K562 (cell line): ENCODE data around the gene CDKN2AIPNL. TPM values are rescaled to one million over a fixed set of nuclear protein-coding genes. Genes with fewer than 3 reads are reported as not detected.

Experiments
- DACH1 ChIP-seq: fragments of 450-650 bp; IDR thresholded peaks from 2 replicates; pipeline ENCODE4 v1.6.1; 2018; ENCODE audit not compliant: partially characterized antibody
- GATA2 ChIP-seq: sonication (generic); formaldehyde crosslinking; IDR thresholded peaks from 2 replicates; pipeline ENCODE4 v1.4.0; 2020; ENCODE audit warnings: mild to moderate bottlenecking, missing genetic modification reagents
- HMG20A ChIP-seq: fragments of 450-650 bp; formaldehyde crosslinking; conservative IDR thresholded peaks from 2 replicates; pipeline ENCODE4 v1.4.0; 2020; ENCODE audit warnings: mild to moderate bottlenecking, mixed read lengths
- MAZ ChIP-seq, 2 experiments: fragments of 450-650 bp in 1 of 2; sonication (generic) in 1 of 2; formaldehyde crosslinking; IDR thresholded peaks in 1 of 2; conservative IDR thresholded peaks in 1 of 2; 2 replicates each; pipeline versions ENCODE4 v1.4.0 to v1.5.0; 2020; ENCODE audit warnings: mild to moderate bottlenecking in 1 of 2, missing genetic modification reagents in 1 of 2
- MCM3 ChIP-seq: fragments of 450-650 bp; IDR thresholded peaks from 2 replicates; pipeline ENCODE4 v1.6.1; 2016
- NFIC ChIP-seq: fragments of 450-650 bp; IDR thresholded peaks from 2 replicates; pipeline ENCODE4 v1.6.1; 2017; ENCODE audit warnings: mild to moderate bottlenecking, inconsistent platforms
- POLR3A ChIP-seq: IDR thresholded peaks from 2 replicates; pipeline ENCODE4 v1.6.1; 2011; ENCODE audit warnings: borderline replicate concordance, mild to moderate bottlenecking, moderate library complexity; ENCODE audit not compliant: insufficient read length, insufficient read depth; ENCODE audit errors: extremely low read depth
- POLR3G ChIP-seq: IDR thresholded peaks from 2 replicates; pipeline ENCODE4 v1.6.1; 2011; ENCODE audit not compliant: insufficient read length, insufficient replicate concordance; ENCODE audit errors: extremely low read depth
- RBFOX2 ChIP-seq: fragments of 200-400 bp; formaldehyde crosslinking; IDR thresholded peaks from 2 replicates; pipeline ENCODE4 v1.6.1; 2017; ENCODE audit warnings: low read depth, mild to moderate bottlenecking, low read length, moderate library complexity
- SMC3 ChIP-seq: conservative IDR thresholded peaks from 2 replicates; pipeline ENCODE4 v1.6.1; 2011; ENCODE audit warnings: low read depth, low read length, improper control_type of control experiment; ENCODE audit not compliant: insufficient read depth
- SUPT5H ChIP-seq: fragments of 450-650 bp; IDR thresholded peaks from 2 replicates; pipeline ENCODE4 v1.6.1; 2016
- THRA ChIP-seq: fragments of 450-650 bp; IDR thresholded peaks from 2 replicates; pipeline ENCODE4 v1.6.1; 2017; ENCODE audit warnings: mild to moderate bottlenecking, moderate library complexity
- USF1 ChIP-seq: sonication (generic); formaldehyde crosslinking; IDR thresholded peaks from 2 replicates; pipeline ENCODE4 v1.9.0; 2022; ENCODE audit warnings: mild to moderate bottlenecking, missing genetic modification reagents
- ZFX ChIP-seq: sonication (generic); formaldehyde crosslinking; IDR thresholded peaks from 2 replicates; pipeline ENCODE4 v1.8.0; 2022; ENCODE audit warnings: mild to moderate bottlenecking, missing genetic modification reagents, moderate library complexity
- ZNF3 ChIP-seq: fragments of 250-450 bp; sonication (Bioruptor Pico); IDR thresholded peaks from 2 replicates; pipeline ENCODE4 v1.5.0; 2021; ENCODE audit warnings: mild to moderate bottlenecking, moderate library complexity
- ZNF511 ChIP-seq: sonication (generic); formaldehyde crosslinking; IDR thresholded peaks from 2 replicates; pipeline ENCODE4 v1.8.0; 2022; ENCODE audit warnings: mild to moderate bottlenecking, missing genetic modification reagents
- polyA plus RNA-seq, 8 experiments: library from polyadenylated mRNA; depleted of rRNA in 4 of 8; stranded (reverse) in 5 of 8; unstranded in 3 of 8; fragments of >200 nt; fragmentation: Nextera tagmentation in 2 of 8; fragmentation: Illumina TruSeq in 1 of 8; extraction: Ambion mirVana in 2 of 8; extraction: Trizol in 1 of 8; gene quantifications; 2 replicates each; pipeline versions ENCODE4 v1.2.1 to v1.2.3, GENCODE V29; 2011 to 2014; ENCODE audit warnings: inconsistent platforms in 1 of 8, missing spikeins in 1 of 8
- total RNA-seq, 7 experiments: library from RNA; depleted of rRNA in 6 of 7; stranded (reverse); fragments of >200 nt in 6 of 7; fragmentation: Illumina TruSeq in 2 of 7; extraction: Trizol in 2 of 7; gene quantifications; 2 replicates each; pipeline versions ENCODE4 v1.2.1 to v1.2.3, GENCODE V29; 2011 to 2021; ENCODE audit warnings: low replicate concordance in 1 of 7

CDKN2AIPNL gene
- total and polyA plus RNA-seq, 9 of the 15 experiments (the other 6 are each of a cell fraction or from before 2014, with no cell fraction given), result 19.9 to 46.9 (median 42.2) TPM

- TF ChIP-seq ZNF511 (CRISPR knock-in tag) (0 out of 2 replicates have a peak, but pooled peaks have one; percentile 10), HMG20A (CRISPR knock-in tag) (no peak), NFIC (no peak), GATA2 (no peak), USF1 (no peak), POLR3A (no peak), THRA (no peak), SUPT5H (no peak; the same call in 1 of the 2 replicates), SMC3 (no peak), ZNF3 (CRISPR knock-in tag) (no peak), ZFX (CRISPR knock-in tag) (peak; percentile 52), MAZ (CRISPR knock-in tag; conservative IDR thresholded peaks at IDR 0.05 in 1 of 2, IDR thresholded peaks at IDR 0.05 in 1 of 2) (peak in 1 of 2 experiments; percentile 31; a peak in 1 of 4 replicates), RBFOX2 (peak; percentile 78), DACH1 (no peak), MCM3 (no peak), POLR3G (no peak)
These were observed 39.8 kb downstream of the CDKN2AIPNL start (continued) for GRCh38 chr5:134371834-134372340.
